ENCODE measurements around the gene KDM2A. TPM values are rescaled to one million over a fixed set of nuclear protein-coding genes. Genes with fewer than 3 reads are reported as not detected.

KDM2A gene
- total RNA-seq, 3 donors from 2014 or later, result 47.0 to 64.1 (median 61.9) TPM

DNA sequence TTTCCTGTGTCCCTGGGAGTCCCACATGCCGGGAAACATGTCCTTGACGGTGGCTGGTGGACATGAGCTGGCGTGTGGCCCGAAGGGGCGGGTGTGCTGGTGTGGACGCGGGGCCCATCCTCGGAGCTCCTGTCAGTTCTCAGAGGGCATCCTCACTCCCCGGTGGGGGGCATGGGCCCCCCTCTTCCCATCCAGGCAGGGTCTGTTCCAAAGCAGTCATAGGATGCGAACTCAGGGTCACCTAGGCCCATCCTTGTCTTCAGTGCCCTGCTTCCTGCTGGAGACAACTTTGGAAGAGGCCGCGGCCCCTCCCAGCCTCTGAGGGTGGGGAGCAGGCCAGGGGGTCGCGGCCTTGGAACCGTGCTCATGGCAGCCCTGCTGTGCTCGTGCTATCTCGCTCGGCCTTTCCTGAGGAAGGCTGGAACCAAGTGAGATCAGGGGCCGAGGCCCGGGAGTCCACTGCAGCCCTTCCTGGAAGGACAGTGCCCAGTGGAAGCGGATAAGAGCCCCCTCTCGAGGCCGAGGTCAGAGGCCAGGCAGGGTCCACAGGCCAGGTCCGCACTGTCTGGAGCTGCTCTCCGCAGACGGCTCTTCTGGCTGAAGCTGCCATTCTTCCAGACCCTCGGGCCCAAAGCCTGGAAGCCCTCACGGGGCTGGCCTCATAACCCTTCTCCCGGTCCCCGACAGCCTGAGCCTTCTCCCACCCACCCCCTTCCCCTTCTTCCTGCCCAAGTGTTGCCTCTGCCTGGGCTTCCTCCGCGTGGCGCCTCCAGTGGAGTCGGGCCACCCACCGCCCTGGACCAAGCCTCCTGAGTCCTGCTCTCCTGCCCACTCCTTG, 155.9 kb downstream of the KDM2A start:
- DNase-seq (ENCODE audit: low spot score in 2 of 2), result no peak
- H3K4me1 ChIP-seq, result peaks cover 62 to 68% of the 10 kb centered on the region in 2 donors

GRCh38 chr11:67275606-67276409, 156.7 kb downstream of the KDM2A start:
- no peak for DNase-seq (ENCODE audit: low spot score in 2 of 2)
- Histone ChIP-seq H3K4me3 (peak overlapping the region in 1 of 3 donors; percentile 33), H3K27me3 (no peaks in the 10 kb centered on the region), H3K9me3 (no peaks in the 10 kb centered on the region), H3K4me1 (peaks cover 58 to 60% of the 10 kb centered on the region in 2 donors), H3K27ac (peak overlapping the region; percentile 92 to 98), H3K36me3 (peaks cover 2% of the 10 kb centered on the region)
- TF ChIP-seq POLR2A (IDR thresholded peaks at IDR 0.05) (no peak), POLR2AphosphoS5 (IDR thresholded peaks at IDR 0.05) (no peak), CTCF (IDR thresholded peaks at IDR 0.05) (no peak)
- intact Hi-C loops (cut with DNase I; ENCODE audit: low total_unique reads), result no loop called here

More for the DNA sequence above, 155.9 kb downstream of the KDM2A start:
- Histone ChIP-seq H3K27ac (peak overlapping the region; percentile 92 to 98), H3K9me3 (no peaks in the 10 kb centered on the region), H3K4me3 (peak overlapping the region in 1 of 3 donors; percentile 33), H3K27me3 (no peaks in the 10 kb centered on the region), H3K36me3 (no peaks in the 10 kb centered on the region)
- no peak for TF ChIP-seq POLR2A (IDR thresholded peaks at IDR 0.05)
- TF ChIP-seq POLR2AphosphoS5 (IDR thresholded peaks at IDR 0.05), result no peak
- no peak for TF ChIP-seq CTCF (IDR thresholded peaks at IDR 0.05)
- intact Hi-C loops (cut with DNase I; ENCODE audit: low total_unique reads), result no loop called here

GRCh38 chr11:67276781-67277230, 157.7 kb downstream of the KDM2A start:
- TF ChIP-seq CTCF (IDR thresholded peaks at IDR 0.05) (peak in 2 of 3 donors; percentile 31 to 32), POLR2A (IDR thresholded peaks at IDR 0.05) (no peak), POLR2AphosphoS5 (IDR thresholded peaks at IDR 0.05) (no peak)
- peak overlapping the region; percentile 92 to 98 for H3K27ac ChIP-seq
- peaks cover 4% of the 10 kb centered on the region for H3K36me3 ChIP-seq
- no peaks in the 10 kb centered on the region for H3K27me3 ChIP-seq
- H3K4me1 ChIP-seq, result peaks cover 48 to 50% of the 10 kb centered on the region in 2 donors
- intact Hi-C loops (cut with DNase I; ENCODE audit: low total_unique reads), result no loop called here
- DNase-seq (ENCODE audit: low spot score in 2 of 2), result no peak
- H3K4me3 ChIP-seq, result peak overlapping the region; percentile 12 to 67 (median 40)
- H3K9me3 ChIP-seq, result no peaks in the 10 kb centered on the region

DNA sequence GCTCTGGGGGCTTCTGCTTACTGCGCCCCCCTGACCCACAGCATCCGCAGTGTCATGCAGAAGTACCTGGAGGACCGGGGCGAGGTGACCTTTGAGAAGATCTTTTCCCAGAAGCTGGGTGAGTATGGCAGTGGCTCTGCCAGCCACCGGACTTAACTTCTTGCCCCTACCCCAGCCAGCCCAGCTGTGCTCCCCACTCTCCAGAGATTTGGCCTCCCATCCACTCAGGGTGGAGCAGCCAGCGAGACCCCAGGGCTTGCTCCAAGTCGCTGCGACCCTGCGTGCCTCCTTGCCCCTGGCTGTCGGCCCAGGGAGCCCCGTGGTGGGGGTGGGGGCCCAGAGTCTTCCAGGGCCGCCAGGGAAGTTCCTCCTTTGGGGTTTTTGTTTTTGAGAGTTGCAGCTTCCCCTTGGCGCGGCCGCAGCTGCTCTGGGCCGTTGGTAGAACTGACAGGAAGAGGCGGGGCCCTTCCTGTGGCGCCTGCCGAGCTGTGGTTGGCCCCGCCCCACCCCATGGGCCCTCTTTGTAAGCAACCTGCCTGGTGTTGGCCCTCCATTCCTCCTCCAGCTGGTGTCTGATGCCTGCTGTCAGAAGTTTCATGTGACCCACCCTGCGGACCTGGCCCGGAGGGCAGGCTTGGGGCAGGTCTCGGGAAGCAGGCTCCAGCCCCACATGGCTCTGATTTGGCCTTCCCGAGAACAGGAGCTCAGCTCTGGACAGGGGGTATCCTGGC, 158.3 kb downstream of the KDM2A start:
- DNase-seq (ENCODE audit: low spot score in 2 of 2), result peak; percentile 85 to 86
- Histone ChIP-seq H3K27me3 (no peaks in the 10 kb centered on the region), H3K36me3 (peaks cover 8% of the 10 kb centered on the region), H3K4me3 (peak overlapping the region; percentile 12 to 67 (median 40)), H3K9me3 (no peaks in the 10 kb centered on the region), H3K27ac (peak overlapping the region; percentile 92 to 98), H3K4me1 (peaks cover 43 to 44% of the 10 kb centered on the region in 2 donors)
- intact Hi-C loops (cut with DNase I; ENCODE audit: low total_unique reads), result no loop called here
- TF ChIP-seq CTCF (IDR thresholded peaks at IDR 0.05), result no peak
- TF ChIP-seq POLR2AphosphoS5 (IDR thresholded peaks at IDR 0.05), result peak in 1 of 3 donors; percentile 25
- no peak for TF ChIP-seq POLR2A (IDR thresholded peaks at IDR 0.05)
